Esophagus mucosa (tissue), 1 donor: ENCODE measurements around the gene PDLIM3. TPM values are rescaled to one million over a fixed set of nuclear protein-coding genes. Genes with fewer than 3 reads are reported as not detected.
"Not testable (repeated sequence)": the region's sequence is repeated elsewhere in the genome, so short reads cannot be mapped to it uniquely, and the experiment has no call there.

ENCODE experiments used
- ATAC-seq: fragments of 200-7000 bp; cut with Tn5 transposase; one replicate; pipeline ENCODE4 v1.9.1; 2020
- total RNA-seq: library from RNA; stranded (reverse); gene quantifications from one replicate; pipeline ENCODE4 v1.2.4, GENCODE V29; 2023
- donor health status: DM: yes; HTN: yes; CAD: no.

PDLIM3 gene
- total RNA-seq, 1 donor from 2014 or later: 6.4 TPM

GRCh38 chr4:185552254-185552653 is 16.9 kb upstream of the PDLIM3 start:
- ATAC-seq: no peak

GRCh38 chr4:185550933-185551332 is 15.6 kb upstream of the PDLIM3 start:
- ATAC-seq: no peak

- no peak for ATAC-seq
Measured at GRCh38 chr4:185549095-185549639, 13.9 kb upstream of the PDLIM3 start.

GRCh38 chr4:185548587-185548986 is 13.3 kb upstream of the PDLIM3 start:
- no peak for ATAC-seq

GRCh38 chr4:185546335-185546734 is 11.0 kb upstream of the PDLIM3 start:
- no peak for ATAC-seq

GRCh38 chr4:185542626-185543315 is 7.5 kb upstream of the PDLIM3 start:
- no peak for ATAC-seq

GRCh38 chr4:185541251-185541727 is 6.0 kb upstream of the PDLIM3 start:
- ATAC-seq: peak; percentile 39

- ATAC-seq: no peak
Measured at GRCh38 chr4:185540487-185541120, 5.3 kb upstream of the PDLIM3 start.

- ATAC-seq: no peak
Measured at GRCh38 chr4:185540040-185540439, 4.7 kb upstream of the PDLIM3 start.

GRCh38 chr4:185538806-185539205 is 3.5 kb upstream of the PDLIM3 start:
- no peak for ATAC-seq

GRCh38 chr4:185536411-185536709 is 1.1 kb upstream of the PDLIM3 start:
- no peak for ATAC-seq

GRCh38 chr4:185535612-185536410 is 504 bp upstream of the PDLIM3 start:
- no peak for ATAC-seq

GRCh38 chr4:185534511-185534865 is 819 bp downstream of the PDLIM3 start:
- no peak for ATAC-seq

- ATAC-seq: no peak
Measured at GRCh38 chr4:185532795-185533324, 2.4 kb downstream of the PDLIM3 start.

- no peak for ATAC-seq
Measured at GRCh38 chr4:185532293-185532692, 3.0 kb downstream of the PDLIM3 start.

- ATAC-seq: not testable (repeated sequence)
Measured at GRCh38 chr4:185531654-185532053, 3.7 kb downstream of the PDLIM3 start.

GRCh38 chr4:185529413-185529812 is 5.9 kb downstream of the PDLIM3 start:
- ATAC-seq: peak; percentile 79

- no peak for ATAC-seq
Measured at GRCh38 chr4:185524888-185525863, 10.1 kb downstream of the PDLIM3 start.

- ATAC-seq: no peak
Measured at GRCh38 chr4:185523862-185524261, 11.4 kb downstream of the PDLIM3 start.

GRCh38 chr4:185522451-185522850 is 12.9 kb downstream of the PDLIM3 start:
- no peak for ATAC-seq

- no peak for ATAC-seq
Measured at GRCh38 chr4:185520119-185520518, 15.2 kb downstream of the PDLIM3 start.

GRCh38 chr4:185518494-185518893 is 16.8 kb downstream of the PDLIM3 start:
- ATAC-seq: no peak
